GM12878 (cell line): ENCODE data around the gene ZC3H12D. TPM values are rescaled to one million over a fixed set of nuclear protein-coding genes. Genes with fewer than 3 reads are reported as not detected.
A peak's percentile ranks its signal among the peaks of the same experiment; 100 is the strongest.

Experiments
- ATAC-seq: fragments of 200-7000 bp; cut with Tn5 transposase; 3 replicates; pipeline ENCODE4 v1.9.1; 2020; ENCODE audit warnings: mild to moderate bottlenecking, moderate library complexity
- BruUV-seq: library from RNA; stranded (reverse); fragments of 400-500 nt; replicated peaks from 2 replicates; lab custom pipeline; 2021; lab: Mats Ljungman, UMichigan
- CTCF ChIA-PET: fragments of 300-600 bp; sonication (Branson Sonifier 250); formaldehyde crosslinking; extraction: SDS; loops from one replicate; lab custom pipeline; 2021; ENCODE audit warnings: inconsistent platforms; lab: Yijun Ruan, JAX
- POLR2A ChIA-PET: fragments of 350-600 bp; formaldehyde crosslinking; extraction: SDS; loops from one replicate; lab custom pipeline; 2021; ENCODE audit warnings: inconsistent platforms; lab: Charles Lee
- RAD21 ChIA-PET: fragments of 300-600 bp; sonication (Branson Sonifier 250); formaldehyde crosslinking; loops from one replicate; lab custom pipeline; 2023; ENCODE audit warnings: antibody characterized with exemption; ENCODE audit not compliant: unreplicated experiment; lab: Charles Lee
- SMC1A ChIA-PET: fragments of 300-600 bp; sonication (Branson Sonifier 250); formaldehyde crosslinking; loops from one replicate; lab custom pipeline; 2023; ENCODE audit not compliant: unreplicated experiment, uncharacterized antibody; lab: Charles Lee
- DNase-seq: peaks from one replicate; pipeline ENCODE4 v3.0.0-alpha.2; 2011; ENCODE audit warnings: low read depth, low spot score
- FAIRE-seq: peaks from 3 replicates; lab custom pipeline; 2011; peaks lifted over from hg19 to GRCh38; lab: Jason Lieb, UNC
- H2AFZ ChIP-seq: 2 replicates; pipeline ENCODE4 v1.6.0; 2011; ENCODE audit warnings: low read depth, low read length, control low read depth; ENCODE audit not compliant: control insufficient read depth
- H3K27ac ChIP-seq: 2 replicates; pipeline ENCODE4 v1.5.1; 2011; ENCODE audit warnings: control low read depth; ENCODE audit not compliant: control insufficient read depth, insufficient read depth
- H3K27me3 ChIP-seq, 2 experiments: replicated peaks in 1 of 2; 2 replicates each; pipeline versions ENCODE4 v1.6.0 to v1.6.1; 2011; ENCODE audit warnings: low read length in 1 of 2; ENCODE audit not compliant: control insufficient read depth in 2 of 2, insufficient read depth in 2 of 2
- H3K36me3 ChIP-seq, 2 experiments: 2 replicates each; pipeline ENCODE4 v1.5.1; 2011; ENCODE audit warnings: low read length in 1 of 2; ENCODE audit not compliant: control insufficient read depth in 2 of 2, insufficient read depth in 2 of 2
- H3K4me1 ChIP-seq: 2 replicates; pipeline ENCODE4 v1.6.1; 2011; ENCODE audit warnings: mild to moderate bottlenecking, low read length, moderate library complexity, mixed read lengths; ENCODE audit not compliant: control insufficient read depth, insufficient read depth
- H3K4me2 ChIP-seq: 2 replicates; pipeline ENCODE4 v1.6.0; 2011; ENCODE audit warnings: control low read depth; ENCODE audit not compliant: control insufficient read depth, insufficient read depth
- H3K4me3 ChIP-seq: fragments of 200-600 bp; sonication (generic); 2 replicates; pipeline ENCODE4 v1.5.1; 2016
- H3K79me2 ChIP-seq: 2 replicates; pipeline ENCODE4 v1.6.0; 2011; ENCODE audit warnings: low read length; ENCODE audit not compliant: control insufficient read depth, insufficient read depth
- H3K9ac ChIP-seq: 2 replicates; pipeline ENCODE4 v1.8.0; 2011; ENCODE audit warnings: low read length, control low read depth, mixed read lengths; ENCODE audit not compliant: control insufficient read depth, insufficient read depth
- H3K9me3 ChIP-seq: replicated peaks from 3 replicates; pipeline ENCODE4 v1.5.1; 2011; ENCODE audit warnings: mild to moderate bottlenecking, low read length; ENCODE audit not compliant: control insufficient read depth, insufficient read depth
- H4K20me1 ChIP-seq: 2 replicates; pipeline ENCODE4 v1.6.0; 2011; ENCODE audit not compliant: control insufficient read depth, insufficient read depth
- BCL11A ChIP-seq: IDR thresholded peaks from 2 replicates; pipeline ENCODE4 v1.6.1; 2011; ENCODE audit warnings: low read depth, low read length
- WGBS: methylation state at CpG from one replicate; pipeline ENCODE4 v1.1.6; 2016; ENCODE audit warnings: low lambda C conversion rate; ENCODE audit not compliant: insufficient replicate concordance, insufficient coverage; ENCODE audit errors: missing lambda C conversion rate; 5-methylcytosine and 5-hydroxymethylcytosine counted together
- in situ Hi-C: fragments of 300-500 bp; cut with MboI; formaldehyde crosslinking; loops from 9 replicates; pipeline ENCODE4 v1.14.3; 2018; ENCODE audit warnings: mixed read lengths
- intact Hi-C: fragments of 100-400 bp; cut with micrococcal nuclease; formaldehyde crosslinking; loops from one replicate; pipeline ENCODE4 v1.14.2; 2022; ENCODE audit not compliant: unreplicated experiment
- polyA plus RNA-seq, 11 experiments: library from polyadenylated mRNA; depleted of rRNA in 4 of 11; unstranded in 6 of 11; stranded (reverse) in 5 of 11; fragments of >200 nt; fragmentation: Nextera tagmentation in 4 of 11; fragmentation: Illumina TruSeq in 1 of 11; extraction: Ambion mirVana in 4 of 11; extraction: Trizol in 1 of 11; gene quantifications; 1 replicate in 1 of 11; 2 replicates in 10 of 11; pipeline versions ENCODE4 v1.2.1 to v1.2.3, GENCODE V29; 2011 to 2016; ENCODE audit warnings: inconsistent platforms in 2 of 11, missing spikeins in 2 of 11, low read depth in 1 of 11
- total RNA-seq, 4 experiments: library from RNA; depleted of rRNA in 3 of 4; stranded (reverse); fragments of >200 nt in 3 of 4; fragmentation: Illumina TruSeq in 1 of 4; extraction: Trizol in 1 of 4; gene quantifications; 2 replicates each; pipeline versions ENCODE4 v1.2.1 to v1.2.3, GENCODE V29; 2013 to 2021
- TF ChIP-seq, protein P1 (sequence below): IDR thresholded peaks from 2 replicates; pipeline ENCODE4 v1.6.1; 2011; ENCODE audit warnings: borderline replicate concordance, low read depth, mild to moderate bottlenecking, moderate library complexity, low read length; ENCODE audit not compliant: insufficient read depth, poor library complexity, severe bottlenecking

Gene ZC3H12D
- total and polyA plus RNA-seq, 10 of the 15 experiments (the other 5 are each of a cell fraction or from before 2014, with no cell fraction given), result 1.4 to 29.7 (median 8.8) TPM

DNA sequence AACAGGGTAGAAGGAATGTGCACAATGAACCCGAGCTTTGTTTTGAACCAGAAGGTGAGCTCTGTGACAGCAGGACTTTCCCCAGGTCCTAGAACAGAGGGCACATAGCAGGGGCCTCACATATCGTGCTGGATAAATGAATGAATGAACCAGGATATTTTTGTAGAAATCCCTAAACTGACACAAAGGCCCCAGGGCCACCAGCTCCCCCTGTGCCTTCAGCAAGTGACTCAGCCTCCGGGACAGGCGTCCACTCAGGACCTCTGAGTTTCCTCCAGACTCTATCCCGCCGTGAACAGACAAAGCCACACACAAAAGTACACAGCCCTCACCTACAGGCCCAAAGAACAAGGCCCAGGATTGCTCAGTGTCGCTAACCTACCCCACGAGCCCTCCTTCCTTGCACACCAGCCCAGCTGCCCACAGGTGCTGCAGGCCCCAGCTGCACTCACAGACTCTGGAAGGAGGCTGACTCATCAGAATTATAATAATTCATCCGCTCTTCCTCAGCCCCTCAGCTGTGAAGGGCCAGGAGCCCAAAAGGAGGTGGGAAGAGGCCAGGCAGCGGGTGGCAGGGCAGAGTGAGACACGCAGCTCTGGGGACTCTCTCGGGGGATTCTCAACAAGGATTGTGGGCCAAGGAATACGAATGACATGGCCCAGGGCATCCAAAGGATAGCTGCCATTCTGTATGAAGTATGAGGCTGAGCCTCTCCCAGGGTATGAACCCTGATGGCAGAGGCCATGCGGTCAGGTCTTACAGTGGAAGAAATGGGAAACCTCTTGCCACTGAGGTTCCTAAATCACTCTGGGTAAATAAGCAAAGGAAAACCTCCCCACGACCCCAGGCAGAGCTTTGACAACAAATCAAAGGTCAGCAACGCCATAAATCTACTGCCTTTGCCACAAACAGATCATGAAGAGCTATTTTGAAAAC is 43.8 kb downstream of the ZC3H12D start:
- ATAC-seq (no peak), DNase-seq (no peak)
- ChIA-PET POLR2A (interaction anchor here (0.6 to 1.4 kb wide), 4 partner anchors 12 to 326 kb away, joined by 3 read pairs; partner anchors contain the start of gene ZC3H12D), CTCF (interaction anchor here (0.7 to 1.7 kb wide), 4 partner anchors 9 to 370 kb away, joined by 3 to 6 read pairs (median 4); no protein-coding TSS in a partner anchor), RAD21 (no interaction called here)
- WGBS, result 76% methylated on average over 16 of the region's 16 CpGs
- Histone ChIP-seq H3K9me3 (no peaks in the 10 kb centered on the region; the same call in 2 of the 3 replicates), H3K27ac (no peak overlapping the region), H3K36me3 (no peaks in the 10 kb centered on the region), H3K4me1 (peaks cover 9% of the 10 kb centered on the region), H3K4me3 (no peak overlapping the region), H2AFZ (no peak overlapping the region), H4K20me1 (no peaks in the 10 kb centered on the region)
- TF ChIP-seq, protein P1, sequence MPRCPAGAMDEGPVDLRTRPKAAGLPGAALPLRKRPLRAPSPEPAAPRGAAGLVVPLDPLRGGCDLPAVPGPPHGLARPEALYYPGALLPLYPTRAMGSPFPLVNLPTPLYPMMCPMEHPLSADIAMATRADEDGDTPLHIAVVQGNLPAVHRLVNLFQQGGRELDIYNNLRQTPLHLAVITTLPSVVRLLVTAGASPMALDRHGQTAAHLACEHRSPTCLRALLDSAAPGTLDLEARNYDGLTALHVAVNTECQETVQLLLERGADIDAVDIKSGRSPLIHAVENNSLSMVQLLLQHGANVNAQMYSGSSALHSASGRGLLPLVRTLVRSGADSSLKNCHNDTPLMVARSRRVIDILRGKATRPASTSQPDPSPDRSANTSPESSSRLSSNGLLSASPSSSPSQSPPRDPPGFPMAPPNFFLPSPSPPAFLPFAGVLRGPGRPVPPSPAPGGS, result peak; percentile 73
- no peak for TF ChIP-seq BCL11A
- TF ChIP-seq, all 136 proteins: peak for 1
- H3K79me2 ChIP-seq, result no peaks in the 10 kb centered on the region
- in situ Hi-C loops (loop anchor here (25.0 kb wide), 1 partner anchor 679 kb away; no protein-coding TSS in a partner anchor), intact Hi-C loops (no loop called here)
- SMC1A ChIA-PET, result interaction anchor here (0.7 to 3.9 kb wide), 10 partner anchors 9 to 414 kb away, joined by 3 to 25 read pairs (median 4); no protein-coding TSS in a partner anchor
- H3K4me2 ChIP-seq, result no peak overlapping the region
- H3K9ac ChIP-seq, result no peak overlapping the region
- BruUV-seq, result no TSS peak
- H3K27me3 ChIP-seq, result no peaks in the 10 kb centered on the region
- FAIRE-seq, result no peak
